GM12872 (cell line): ENCODE measurements around the gene YBX2.

Experiments
- CTCF ChIP-seq: IDR thresholded peaks from 3 replicates; pipeline ENCODE4 v1.5.1; 2011; ENCODE audit warnings: low read depth, mild to moderate bottlenecking, low read length, moderate library complexity; ENCODE audit not compliant: insufficient read depth

Gene YBX2

DNA sequence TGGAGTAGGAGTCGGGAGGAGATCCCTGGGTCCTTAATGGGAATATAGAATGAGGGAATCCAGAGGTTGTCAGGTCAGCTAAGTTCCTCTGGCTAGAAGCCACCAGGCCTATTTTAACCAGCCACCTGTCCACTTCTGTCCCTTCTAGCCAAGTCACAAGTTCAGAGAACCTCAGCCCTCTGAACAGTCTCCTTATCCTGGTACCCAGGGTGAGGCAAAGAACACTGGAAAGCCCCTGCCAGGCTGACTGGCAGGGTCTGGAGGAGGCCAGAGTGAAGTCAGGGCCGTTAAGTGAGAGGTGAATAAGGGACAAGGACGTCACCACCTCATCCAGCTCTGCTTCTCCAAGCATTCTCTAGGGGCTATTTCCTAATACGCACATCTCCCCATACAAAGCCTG is 45.6 kb downstream of the YBX2 start:
- no peak for TF ChIP-seq CTCF

DNA sequence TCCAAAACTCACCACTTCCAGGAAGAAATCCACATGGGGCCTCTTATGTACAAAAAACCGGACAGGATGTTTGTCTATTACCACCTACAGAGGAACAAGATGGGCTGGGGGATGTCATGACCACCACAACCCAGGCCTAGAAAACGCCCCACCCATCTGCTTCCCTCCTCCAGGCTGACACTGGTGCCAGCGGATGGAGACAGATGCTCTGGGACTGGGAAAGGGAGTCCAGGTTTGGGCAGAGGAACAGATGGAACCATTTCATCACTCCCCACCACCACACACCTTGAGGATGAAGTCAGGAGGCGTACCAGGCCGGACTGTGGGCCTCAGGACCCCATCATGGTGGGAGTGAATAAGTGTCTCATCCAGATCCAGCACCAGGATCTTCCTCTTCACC is 47.7 kb downstream of the YBX2 start:
- no peak for TF ChIP-seq CTCF

GRCh38 chr17:7243453-7243729 is 51.0 kb downstream of the YBX2 start:
- no peak for TF ChIP-seq CTCF

DNA sequence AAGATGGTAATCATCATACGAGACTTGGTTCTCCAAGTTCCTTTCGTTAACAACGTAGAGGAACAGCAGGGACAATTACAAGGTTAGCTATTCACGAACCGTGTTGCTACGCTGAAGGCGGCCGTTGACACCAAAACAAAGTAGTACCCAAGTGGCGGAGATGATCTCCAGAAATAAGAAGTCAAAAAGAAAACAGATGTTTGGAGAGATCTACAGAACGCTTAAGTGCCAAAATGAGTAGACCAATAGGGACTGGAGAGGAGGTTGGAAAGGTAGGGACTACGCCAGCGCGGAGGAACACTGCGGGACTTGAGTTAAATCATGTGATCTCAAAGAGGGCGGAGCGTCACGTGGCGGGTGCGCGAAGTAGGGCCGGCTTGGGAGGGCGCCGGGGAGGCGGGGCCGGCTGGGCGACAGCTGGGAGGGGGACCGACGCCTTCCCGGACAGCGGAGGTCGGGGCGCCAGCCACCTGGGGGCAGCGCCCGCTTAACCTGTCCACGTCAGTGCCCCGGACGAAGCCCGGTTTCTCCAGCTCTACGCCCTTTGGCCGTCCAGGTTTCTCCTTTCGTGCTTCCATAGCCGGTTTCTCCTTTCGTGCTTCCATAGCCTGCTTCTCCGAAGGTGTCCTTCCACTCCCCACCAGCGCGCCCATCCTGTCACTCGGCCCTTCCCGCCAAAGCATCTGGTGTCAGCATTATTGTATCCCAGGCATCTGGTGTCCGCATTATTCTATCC is 51.6 kb downstream of the YBX2 start:
- TF ChIP-seq CTCF = no peak

DNA sequence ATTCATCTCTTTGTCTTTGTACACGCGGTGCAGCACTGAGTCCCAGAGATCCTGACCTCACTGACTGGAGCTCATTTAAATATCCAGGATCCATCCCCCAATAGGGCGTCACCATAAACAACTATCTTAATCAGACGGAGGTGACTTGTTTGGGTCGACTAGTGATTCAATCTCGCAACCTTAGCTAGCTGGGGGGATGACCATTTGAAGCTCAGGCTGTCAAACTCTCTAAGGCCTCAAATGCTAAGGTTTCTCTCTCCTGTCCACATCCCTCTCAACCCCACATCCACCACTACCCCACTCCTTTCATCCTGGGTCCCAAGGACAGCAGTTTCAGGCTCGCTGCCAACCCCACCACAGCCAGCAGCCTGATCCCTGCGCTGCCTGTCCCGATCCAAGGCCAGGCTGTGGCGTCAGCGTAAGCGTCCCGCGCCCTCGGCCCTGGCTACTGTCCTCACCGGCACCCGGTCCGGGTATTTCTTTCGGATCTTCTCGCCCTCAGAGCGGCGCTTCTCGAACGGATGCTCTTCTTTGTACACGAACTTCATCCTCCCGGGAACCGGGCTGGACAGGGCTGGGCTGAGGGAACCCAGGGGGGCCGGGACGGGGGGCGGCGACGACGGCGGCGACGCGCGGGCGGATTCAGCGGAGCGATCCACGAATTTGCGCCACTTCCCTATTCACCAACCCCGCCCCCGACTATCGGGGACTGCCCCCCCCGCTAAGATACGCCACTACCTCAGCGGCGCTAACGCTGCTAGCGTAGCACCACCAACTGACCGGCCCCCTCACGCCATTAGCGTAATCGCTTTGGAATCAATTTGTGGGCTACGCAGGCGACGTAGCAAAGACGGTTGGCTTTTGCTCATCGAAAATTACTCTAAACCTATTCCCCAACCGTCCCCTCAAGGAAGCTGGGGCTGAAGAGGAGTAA is 52.4 kb downstream of the YBX2 start, which contains the start of gene GABARAP:
TSS of gene GABARAP (minus strand) at position 667 of the 934 bp plus-strand sequence. CDS start at position 548, 119 bp downstream.
- no peak for TF ChIP-seq CTCF

DNA sequence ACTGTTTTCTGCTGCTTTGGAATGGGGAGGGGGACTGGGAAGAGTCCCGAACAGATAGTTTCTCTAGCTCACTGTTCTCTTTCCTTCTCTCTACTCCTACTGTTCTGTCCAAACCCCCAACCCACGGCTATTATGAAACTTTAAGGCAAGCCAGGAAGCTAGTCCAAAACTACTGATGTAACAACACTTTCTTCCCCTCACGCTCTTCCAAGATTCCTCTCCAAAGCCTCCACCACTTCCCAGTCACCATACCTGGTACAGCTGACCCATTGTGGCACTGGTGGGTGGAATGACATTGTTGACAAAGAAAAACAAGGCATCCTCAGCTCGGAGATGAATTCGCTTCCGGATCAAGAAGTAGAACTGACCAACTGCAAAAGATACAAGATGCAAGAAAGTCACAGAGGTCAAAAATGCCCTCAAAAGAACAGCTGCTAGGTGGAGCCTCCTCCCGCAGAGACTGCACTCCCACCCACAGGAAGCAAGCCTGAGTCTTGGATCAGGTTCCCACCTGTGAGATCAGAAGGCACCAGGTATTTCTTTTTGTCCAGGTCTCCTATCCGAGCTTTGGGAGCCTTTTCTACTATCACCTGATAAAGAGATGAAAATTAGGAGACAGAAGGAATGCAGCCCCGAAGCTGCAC is 53.2 kb downstream of the YBX2 start:
- TF ChIP-seq CTCF = no peak

GRCh38 chr17:7240375-7240774 is 54.1 kb downstream of the YBX2 start:
- no peak for TF ChIP-seq CTCF
